GM12875 (cell line): ENCODE data around the gene GJA4.

Experiments
- H3K4me3 ChIP-seq: one replicate; pipeline ENCODE4 v1.5.1; 2011; ENCODE audit warnings: low read depth, low read length, control low read depth
- CTCF ChIP-seq: IDR thresholded peaks from 2 replicates; pipeline ENCODE4 v1.5.1; 2011; ENCODE audit warnings: low read depth, mild to moderate bottlenecking, control low read depth, inconsistent platforms, low read length, moderate library complexity, borderline replicate concordance; ENCODE audit not compliant: insufficient read depth

Gene GJA4

GRCh38 chr1:34792868-34793727, at the start of gene GJA4:
GJA4 (plus strand) TSS chr1:34792999; CDS start chr1:34794214, 1,215 bp downstream.
- H3K4me3 ChIP-seq: no peak within 1 kb of the TSS

GRCh38 chr1:34743775-34744174, 49.0 kb upstream of the GJA4 start:
- no peak overlapping the region for H3K4me3 ChIP-seq
- no peak for TF ChIP-seq CTCF

More at GRCh38 chr1:34792868-34793727, at the start of gene GJA4:
- TF ChIP-seq CTCF: no peak

GRCh38 chr1:34744851-34745250, 47.9 kb upstream of the GJA4 start:
- no peak for TF ChIP-seq CTCF
- H3K4me3 ChIP-seq: no peak overlapping the region

- TF ChIP-seq CTCF: no peak
- no peak overlapping the region for H3K4me3 ChIP-seq
Observed at GRCh38 chr1:34745666-34746065, 47.1 kb upstream of the GJA4 start.

GRCh38 chr1:34746101-34746500, 46.7 kb upstream of the GJA4 start:
- no peak overlapping the region for H3K4me3 ChIP-seq
- no peak for TF ChIP-seq CTCF

- TF ChIP-seq CTCF: no peak
- H3K4me3 ChIP-seq: no peak overlapping the region
Observed at GRCh38 chr1:34746785-34747637, 45.8 kb upstream of the GJA4 start.
